CD4-positive, alpha-beta memory T cell (primary cell): ENCODE data around the gene NDUFA12. TPM values are rescaled to one million over a fixed set of nuclear protein-coding genes. Genes with fewer than 3 reads are reported as not detected.
"Not testable (repeated sequence)": the region's sequence is repeated elsewhere in the genome, so short reads cannot be mapped to it uniquely, and the experiment has no call there.

Experiments
- CTCF ChIA-PET: fragments of 350-600 bp; sonication (Branson Sonifier 250); formaldehyde crosslinking; loops from one replicate; lab custom pipeline; 2021; ENCODE audit warnings: inconsistent platforms; ENCODE audit not compliant: partially characterized antibody; lab: Charles Lee
- POLR2A ChIA-PET: fragments of 350-600 bp; sonication (Branson Sonifier 250); formaldehyde crosslinking; loops from one replicate; lab custom pipeline; 2021; ENCODE audit not compliant: partially characterized antibody; lab: Charles Lee
- DNase-seq, 5 donors: peaks; one replicate each; pipeline versions ENCODE4 v3.0.0 to v3.0.0-alpha.2; 2020 to 2022; ENCODE audit warnings: mixed read lengths in 1 of 5
- H3K27ac ChIP-seq: one replicate; pipeline ENCODE4 v1.7.0; 2013; ENCODE audit warnings: low read depth, low read length
- H3K27me3 ChIP-seq: 2 replicates; pipeline ENCODE4 v1.7.0; 2013; ENCODE audit warnings: mild to moderate bottlenecking, low read length, moderate library complexity; ENCODE audit not compliant: insufficient read depth
- H3K36me3 ChIP-seq: 2 replicates; pipeline ENCODE4 v1.7.0; 2013; ENCODE audit warnings: mild to moderate bottlenecking, low read length, moderate library complexity; ENCODE audit not compliant: insufficient read depth
- H3K4me1 ChIP-seq: 2 replicates; pipeline ENCODE4 v1.7.0; 2013; ENCODE audit warnings: mild to moderate bottlenecking, low read length, moderate library complexity; ENCODE audit not compliant: insufficient read depth
- H3K4me3 ChIP-seq, 2 donors: one replicate each; pipeline ENCODE4 v1.7.0; 2013; ENCODE audit warnings: low read length in 2 of 2, mild to moderate bottlenecking in 1 of 2
- H3K9me3 ChIP-seq, 2 donors: one replicate each; pipeline ENCODE4 v1.7.0; 2013; ENCODE audit warnings: low read length in 2 of 2, control low read depth in 1 of 2; ENCODE audit not compliant: control insufficient read depth in 1 of 2
- H3K27ac Mint-ChIP-seq, 7 donors: one replicate each; pipeline ENCODE4 v1.8.0; 2020 to 2021; ENCODE audit warnings: mixed read lengths in 7 of 7, mild to moderate bottlenecking in 6 of 7, inconsistent platforms in 3 of 7, moderate library complexity in 3 of 7
- H3K27me3 Mint-ChIP-seq, 2 donors: one replicate each; pipeline ENCODE4 v1.8.0; 2020 to 2021; ENCODE audit warnings: mixed read lengths in 2 of 2
- H3K36me3 Mint-ChIP-seq, 2 donors: one replicate each; pipeline ENCODE4 v1.8.0; 2020 to 2021; ENCODE audit warnings: mixed read lengths in 2 of 2, inconsistent platforms in 1 of 2, mild to moderate bottlenecking in 1 of 2
- H3K4me1 Mint-ChIP-seq, 4 donors: one replicate each; pipeline ENCODE4 v1.8.0; 2020 to 2021; ENCODE audit warnings: mixed read lengths in 4 of 4, mild to moderate bottlenecking in 1 of 4
- H3K4me3 Mint-ChIP-seq, 8 donors: one replicate each; pipeline ENCODE4 v1.8.0; 2020 to 2021; ENCODE audit warnings: mixed read lengths in 8 of 8, mild to moderate bottlenecking in 7 of 8, moderate library complexity in 6 of 8, inconsistent platforms in 3 of 8
- H3K9me3 Mint-ChIP-seq, 8 donors: one replicate each; pipeline ENCODE4 v1.8.0; 2020 to 2021; ENCODE audit warnings: mixed read lengths in 8 of 8, mild to moderate bottlenecking in 5 of 8, inconsistent platforms in 3 of 8, moderate library complexity in 1 of 8
- intact Hi-C: fragments of 100-400 bp; cut with micrococcal nuclease; formaldehyde crosslinking; loops from one replicate; pipeline ENCODE4 v1.15.1; 2023
- polyA plus RNA-seq, 2 donors: library from polyadenylated mRNA; unstranded; fragments of 300-500 nt; fragmentation: Illumina TruSeq; gene quantifications; one replicate each; pipeline ENCODE4 v1.2.3, GENCODE V29; 2021
- total RNA-seq, 2 experiments: library from RNA; stranded (reverse); gene quantifications; one replicate each; pipeline ENCODE4 v1.2.3, GENCODE V29; 2021

The NDUFA12 gene
- total and polyA plus RNA-seq, 4 experiments from 2014 or later, result 55.5 to 557 (median 170) TPM

GRCh38 chr12:94987076-94987669, 16.3 kb downstream of the NDUFA12 start:
- Mint-ChIP-seq H3K9me3 (no peaks in the 10 kb centered on the region), H3K27me3 (no peaks in the 10 kb centered on the region), H3K27ac (peak overlapping the region; percentile 70 to 95 (median 84)), H3K36me3 (peaks cover 17 to 29% of the 10 kb centered on the region in 2 donors), H3K4me3 (peak overlapping the region; percentile 16 to 80 (median 72)), H3K4me1 (peaks cover 45 to 74% (median 59%) of the 10 kb centered on the region in 4 donors)
- H3K27me3 ChIP-seq, result no peaks in the 10 kb centered on the region
- H3K36me3 ChIP-seq, result no peaks in the 10 kb centered on the region
- no peak overlapping the region for H3K4me3 ChIP-seq
- ChIA-PET CTCF (interaction anchor here (0.7 kb wide), 1 partner anchor 86 kb away, joined by 3 read pairs; the partner anchor contains the start of gene NR2C1), POLR2A (interaction anchor here (1.2 to 9.6 kb wide), 3 partner anchors 15 to 486 kb away, joined by 3 to 116 read pairs (median 5); partner anchors contain the start of genes NDUFA12 and NR2C1)
- no peaks in the 10 kb centered on the region for H3K9me3 ChIP-seq
- no peak for DNase-seq
- H3K27ac ChIP-seq, result peak overlapping the region; percentile 35
- H3K4me1 ChIP-seq, result peaks cover 70% of the 10 kb centered on the region
- intact Hi-C loops, result loop anchor here (2.0 to 5.0 kb wide), 2 partner anchors 16 to 840 kb away; partner anchors contain the start of genes NDUFA12 and PLXNC1

GRCh38 chr12:94985099-94985498, 18.4 kb downstream of the NDUFA12 start:
- H3K9me3 Mint-ChIP-seq, H3K27me3 ChIP-seq, H3K27ac ChIP-seq, DNase-seq, CTCF ChIA-PET, H3K4me3 Mint-ChIP-seq, H3K4me3 ChIP-seq, H3K36me3 ChIP-seq, H3K9me3 ChIP-seq, H3K27ac Mint-ChIP-seq, H3K27me3 Mint-ChIP-seq: not testable (repeated sequence)
- H3K4me1 Mint-ChIP-seq, result peaks cover 51 to 78% (median 67%) of the 10 kb centered on the region in 4 donors
- POLR2A ChIA-PET, result interaction anchor here (9.6 kb wide), 1 partner anchor 17 kb away, joined by 116 read pairs; the partner anchor contains the start of gene NDUFA12
- intact Hi-C loops, result loop anchor here (5.0 kb wide), 1 partner anchor 838 kb away; the partner anchor contains the start of gene PLXNC1
- H3K36me3 Mint-ChIP-seq, result peaks cover 9 to 27% of the 10 kb centered on the region in 2 donors
- peaks cover 75% of the 10 kb centered on the region for H3K4me1 ChIP-seq

GRCh38 chr12:94983321-94983720, 20.2 kb downstream of the NDUFA12 start:
- H3K9me3 Mint-ChIP-seq, result no peaks in the 10 kb centered on the region
- H3K27me3 ChIP-seq, result no peaks in the 10 kb centered on the region
- H3K4me1 ChIP-seq, result peaks cover 60% of the 10 kb centered on the region
- H3K36me3 Mint-ChIP-seq, result peaks cover 5 to 22% of the 10 kb centered on the region in 2 donors
- CTCF ChIA-PET, result interaction anchor here (0.8 to 2.7 kb wide), 3 partner anchors 18 to 90 kb away, joined by 3 to 8 read pairs (median 4); partner anchors contain the start of genes NDUFA12 and NR2C1
- H3K36me3 ChIP-seq, result no peaks in the 10 kb centered on the region
- H3K4me3 ChIP-seq, result no peak overlapping the region
- no peaks in the 10 kb centered on the region for H3K27me3 Mint-ChIP-seq
- POLR2A ChIA-PET, result interaction anchor here (1.1 to 1.7 kb wide), 2 partner anchors 11 to 20 kb away, joined by 4 read pairs; partner anchors contain the start of gene NDUFA12
- DNase-seq, result no peak
- peak overlapping the region in 4 of 7 donors; percentile 19 to 89 (median 68) for H3K27ac Mint-ChIP-seq
- no peak overlapping the region for H3K27ac ChIP-seq
- H3K4me1 Mint-ChIP-seq, result peaks cover 40 to 66% (median 55%) of the 10 kb centered on the region in 4 donors
- peak overlapping the region in 1 of 8 donors; percentile 43 for H3K4me3 Mint-ChIP-seq
- no peaks in the 10 kb centered on the region for H3K9me3 ChIP-seq
- intact Hi-C loops, result no loop called here

GRCh38 chr12:94982456-94982855, 21.0 kb downstream of the NDUFA12 start:
- peaks cover 59% of the 10 kb centered on the region for H3K4me1 ChIP-seq

GRCh38 chr12:94980577-94980976, 22.9 kb downstream of the NDUFA12 start:
- H3K4me3 ChIP-seq, result no peak overlapping the region
- intact Hi-C loops, result no loop called here
- Mint-ChIP-seq H3K27ac (peak overlapping the region in 1 of 7 donors; percentile 68), H3K27me3 (no peaks in the 10 kb centered on the region), H3K4me3 (peak overlapping the region in 1 of 8 donors; percentile 22), H3K36me3 (peaks cover 7 to 27% of the 10 kb centered on the region in 2 donors), H3K4me1 (peaks cover 32 to 50% (median 42%) of the 10 kb centered on the region in 4 donors), H3K9me3 (no peaks in the 10 kb centered on the region)
- H3K9me3 ChIP-seq, result no peaks in the 10 kb centered on the region
- peak in 4 of 5 donors; percentile 26 to 36 (median 34) for DNase-seq
- no peaks in the 10 kb centered on the region for H3K36me3 ChIP-seq
- CTCF ChIA-PET, result interaction anchor here (1.3 to 2.7 kb wide), 2 partner anchors 93 to 162 kb away, joined by 3 to 8 read pairs; partner anchors contain the start of gene NR2C1
- no peaks in the 10 kb centered on the region for H3K27me3 ChIP-seq
- POLR2A ChIA-PET, result interaction anchor here (1.5 kb wide), 1 partner anchor 23 kb away, joined by 3 read pairs; the partner anchor contains the start of gene NDUFA12
- peaks cover 55% of the 10 kb centered on the region for H3K4me1 ChIP-seq
- no peak overlapping the region for H3K27ac ChIP-seq

More at GRCh38 chr12:94982456-94982855, 21.0 kb downstream of the NDUFA12 start:
- Mint-ChIP-seq H3K4me1 (peaks cover 41 to 63% (median 53%) of the 10 kb centered on the region in 4 donors), H3K27ac (no peak overlapping the region), H3K27me3 (no peaks in the 10 kb centered on the region), H3K36me3 (peaks cover 5 to 24% of the 10 kb centered on the region in 2 donors), H3K4me3 (no peak overlapping the region), H3K9me3 (no peaks in the 10 kb centered on the region)
- ChIA-PET POLR2A (interaction anchor here (1.6 to 1.7 kb wide), 2 partner anchors 10 to 21 kb away, joined by 4 to 6 read pairs; partner anchors contain the start of gene NDUFA12), CTCF (interaction anchor here (0.8 to 2.7 kb wide), 4 partner anchors 9 to 163 kb away, joined by 3 to 8 read pairs (median 3); partner anchors contain the start of gene NR2C1)
- Histone ChIP-seq H3K27me3 (no peaks in the 10 kb centered on the region), H3K36me3 (no peaks in the 10 kb centered on the region), H3K27ac (no peak overlapping the region), H3K4me3 (no peak overlapping the region), H3K9me3 (no peaks in the 10 kb centered on the region)
- no peak for DNase-seq
- intact Hi-C loops, result no loop called here

GRCh38 chr12:94979941-94980340, 23.6 kb downstream of the NDUFA12 start:
- Mint-ChIP-seq H3K27ac (peak overlapping the region in 4 of 7 donors; percentile 1 to 40 (median 11)), H3K9me3 (no peaks in the 10 kb centered on the region), H3K4me3 (no peak overlapping the region), H3K27me3 (no peaks in the 10 kb centered on the region), H3K4me1 (peaks cover 33 to 53% (median 43%) of the 10 kb centered on the region in 4 donors), H3K36me3 (peaks cover 12 to 27% of the 10 kb centered on the region in 2 donors)
- no peak for DNase-seq
- no peaks in the 10 kb centered on the region for H3K36me3 ChIP-seq
- H3K27me3 ChIP-seq, result no peaks in the 10 kb centered on the region
- H3K9me3 ChIP-seq, result no peaks in the 10 kb centered on the region
- intact Hi-C loops, result no loop called here
- CTCF ChIA-PET, result interaction anchor here (1.3 kb wide), 1 partner anchor 162 kb away, joined by 3 read pairs; no protein-coding TSS in a partner anchor
- H3K4me1 ChIP-seq, result peaks cover 55% of the 10 kb centered on the region
- no peak overlapping the region for H3K4me3 ChIP-seq
- POLR2A ChIA-PET, result interaction anchor here (1.5 kb wide), 1 partner anchor 24 kb away, joined by 3 read pairs; the partner anchor contains the start of gene NDUFA12
- H3K27ac ChIP-seq, result no peak overlapping the region
